CD4-positive, alpha-beta T cell treated with Interleukin-15 for 4 hours (primary cell): ENCODE results near the gene WDR90.

Experiments used
- DNase-seq: peaks from one replicate; pipeline ENCODE4 v3.0.0-alpha.2; 2020; ENCODE audit warnings: low spot score

Gene WDR90

GRCh38 chr16:626787-627453 lies 22.2 kb upstream of the WDR90 start:
- DNase-seq: no peak

DNA sequence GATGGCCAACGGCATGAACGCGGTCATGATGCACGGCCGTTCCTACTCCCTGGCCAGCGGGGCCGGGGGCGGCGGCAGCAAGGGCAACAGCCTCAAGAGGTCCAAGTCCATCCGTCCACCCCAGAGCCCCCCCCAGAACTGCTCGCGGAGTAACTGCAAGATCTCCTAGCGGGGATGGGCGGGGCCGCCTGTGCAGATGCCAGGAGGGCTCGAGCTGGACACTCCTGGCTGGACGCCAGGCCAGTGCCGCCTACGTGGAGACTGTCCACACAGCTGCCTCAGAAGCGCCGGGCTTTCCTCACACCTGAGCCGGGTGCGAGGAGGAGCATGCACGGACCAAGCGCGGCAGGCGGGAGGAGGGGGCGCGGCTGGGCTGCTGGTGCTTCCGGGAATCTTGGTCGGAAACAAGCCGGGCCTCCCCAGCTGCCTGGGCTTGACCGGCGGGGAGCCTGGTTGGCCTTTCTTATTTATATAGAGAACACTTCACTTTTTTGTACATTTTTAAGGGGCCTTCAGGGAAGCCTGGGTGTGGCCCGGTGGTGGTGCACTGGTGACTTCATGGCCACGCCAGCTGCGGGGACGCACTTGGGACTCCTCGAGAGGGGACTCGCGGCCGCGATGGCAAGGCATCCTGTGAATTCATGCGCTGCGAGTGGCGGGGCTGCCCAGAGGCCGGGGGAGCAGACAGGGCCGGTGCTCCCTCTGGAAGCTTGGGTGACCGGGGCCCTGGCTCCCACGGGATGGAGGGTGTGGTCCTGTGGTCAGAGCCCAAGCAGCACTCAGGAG lies 21.5 kb upstream of the WDR90 start:
- no peak for DNase-seq

- no peak for DNase-seq
Measured at GRCh38 chr16:628321-629061, 20.7 kb upstream of the WDR90 start.

DNA sequence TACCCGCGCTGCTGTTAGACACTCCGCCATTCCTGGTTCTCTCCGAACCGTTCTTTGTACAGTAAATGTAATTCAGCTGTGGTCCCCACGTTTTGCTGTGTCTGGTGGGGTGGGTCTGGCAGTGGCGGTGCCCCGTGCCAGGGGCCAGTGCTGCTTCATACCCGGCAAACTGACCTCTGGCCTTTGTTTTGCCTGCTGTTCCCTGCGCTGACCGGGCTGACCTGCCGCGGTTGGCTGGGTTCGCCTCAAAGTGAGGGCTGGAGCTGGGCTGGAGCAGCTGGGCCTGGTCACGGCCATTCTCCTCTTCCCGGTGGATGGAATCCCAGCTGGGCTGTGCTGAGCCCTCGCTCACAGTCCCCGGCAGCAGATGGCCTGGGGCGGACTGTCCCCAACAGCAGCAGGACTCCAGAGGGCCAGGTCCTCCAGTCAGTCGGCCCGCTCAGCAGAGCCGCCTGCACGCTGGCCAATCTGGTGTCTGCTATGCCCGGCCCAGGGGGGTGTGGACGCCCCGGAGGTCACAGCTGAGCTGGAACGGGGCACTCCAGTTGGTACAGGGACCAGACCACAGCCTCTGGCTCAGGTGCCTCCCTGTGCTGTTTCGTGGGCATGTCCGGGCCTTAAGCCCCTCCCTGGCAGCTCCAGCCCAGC lies 19.9 kb upstream of the WDR90 start:
- DNase-seq: no peak

DNA sequence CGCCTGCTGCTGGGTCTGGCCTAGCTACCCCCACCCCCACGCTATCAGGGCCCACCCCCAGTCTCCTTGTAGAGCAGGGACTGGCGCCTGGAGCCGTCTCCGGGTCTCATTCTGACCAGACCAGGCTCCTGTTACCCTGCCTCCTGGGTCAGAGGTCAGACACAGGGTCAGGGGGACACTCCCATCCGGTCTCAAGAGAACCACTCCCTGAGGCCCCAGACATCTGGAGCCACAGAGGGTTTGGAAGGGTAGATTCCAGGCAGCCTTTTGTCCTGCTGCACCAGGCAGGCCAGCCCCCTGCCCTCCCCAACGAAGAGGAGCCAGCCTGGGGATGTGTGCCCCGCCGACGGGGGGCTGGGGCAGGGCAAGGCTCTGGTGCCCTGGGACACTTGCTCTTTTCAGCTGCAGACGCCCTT lies 19.3 kb upstream of the WDR90 start:
- no peak for DNase-seq

- DNase-seq: no peak
Measured at GRCh38 chr16:630249-630814, 18.8 kb upstream of the WDR90 start.

DNA sequence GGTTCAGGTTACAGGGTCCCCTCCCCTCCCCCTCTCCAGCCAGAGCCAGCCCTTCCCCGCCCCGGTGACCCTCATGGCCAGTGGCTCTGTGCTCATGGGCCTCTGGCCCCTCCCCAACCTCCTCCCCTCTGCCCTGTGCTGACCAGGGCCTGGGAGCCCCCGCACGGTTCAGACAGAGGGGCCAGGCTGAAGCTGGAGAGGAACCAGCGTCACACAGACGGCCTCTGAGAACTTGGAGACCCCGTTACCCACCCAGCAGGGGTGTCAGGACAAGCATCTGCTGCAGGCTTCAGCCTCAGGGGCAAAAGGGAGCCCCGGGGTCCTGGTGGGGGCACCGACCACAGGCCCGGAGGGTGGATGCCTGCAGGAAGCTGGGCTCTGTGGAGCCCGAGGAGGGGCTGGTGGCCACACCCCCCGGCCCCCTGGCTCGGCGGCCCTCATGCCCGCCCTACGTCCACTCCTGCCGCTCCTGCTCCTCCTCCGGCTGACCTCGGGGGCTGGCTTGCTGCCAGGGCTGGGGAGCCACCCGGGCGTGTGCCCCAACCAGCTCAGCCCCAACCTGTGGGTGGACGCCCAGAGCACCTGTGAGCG lies 18.3 kb upstream of the WDR90 start, which contains the start of gene WFIKKN1:
TSS of gene WFIKKN1 (plus strand) at position 171 of the 591 bp plus-strand sequence. CDS start at position 440, 269 bp downstream.
- no peak for DNase-seq

DNA sequence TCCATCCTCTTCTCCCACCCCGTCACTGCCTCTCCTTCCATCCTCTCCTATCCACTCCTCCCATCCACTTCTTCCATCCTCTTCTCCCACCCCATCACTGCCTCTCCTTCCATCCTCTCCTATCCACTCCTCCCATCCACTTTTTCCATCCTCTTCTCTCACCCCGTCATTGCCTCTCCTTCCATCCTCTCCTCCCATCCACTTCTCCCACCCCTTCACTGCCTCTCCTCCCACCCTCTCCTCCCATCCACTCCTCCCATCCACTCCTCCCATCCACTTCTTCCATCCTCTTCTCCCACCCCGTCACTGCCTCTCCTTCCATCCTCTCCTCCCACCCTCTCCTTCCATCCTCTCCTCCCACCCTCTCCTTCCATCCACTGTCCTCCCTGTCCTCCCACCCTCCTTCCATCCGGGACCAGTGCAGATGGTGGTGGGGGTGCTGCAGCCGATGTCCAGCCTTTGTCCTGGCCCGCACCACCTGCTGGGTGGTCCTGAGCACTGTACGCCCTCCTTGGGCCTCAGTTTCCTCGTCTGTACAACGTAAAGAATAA lies 17.3 kb upstream of the WDR90 start:
- no peak for DNase-seq

GRCh38 chr16:632486-633335 lies 16.5 kb upstream of the WDR90 start:
- no peak for DNase-seq

- no peak for DNase-seq
Measured at GRCh38 chr16:633336-634050, 15.7 kb upstream of the WDR90 start.

- DNase-seq: no peak
Measured at GRCh38 chr16:634051-634670, 15.0 kb upstream of the WDR90 start.

GRCh38 chr16:634996-635395 lies 14.2 kb upstream of the WDR90 start:
- no peak for DNase-seq

DNA sequence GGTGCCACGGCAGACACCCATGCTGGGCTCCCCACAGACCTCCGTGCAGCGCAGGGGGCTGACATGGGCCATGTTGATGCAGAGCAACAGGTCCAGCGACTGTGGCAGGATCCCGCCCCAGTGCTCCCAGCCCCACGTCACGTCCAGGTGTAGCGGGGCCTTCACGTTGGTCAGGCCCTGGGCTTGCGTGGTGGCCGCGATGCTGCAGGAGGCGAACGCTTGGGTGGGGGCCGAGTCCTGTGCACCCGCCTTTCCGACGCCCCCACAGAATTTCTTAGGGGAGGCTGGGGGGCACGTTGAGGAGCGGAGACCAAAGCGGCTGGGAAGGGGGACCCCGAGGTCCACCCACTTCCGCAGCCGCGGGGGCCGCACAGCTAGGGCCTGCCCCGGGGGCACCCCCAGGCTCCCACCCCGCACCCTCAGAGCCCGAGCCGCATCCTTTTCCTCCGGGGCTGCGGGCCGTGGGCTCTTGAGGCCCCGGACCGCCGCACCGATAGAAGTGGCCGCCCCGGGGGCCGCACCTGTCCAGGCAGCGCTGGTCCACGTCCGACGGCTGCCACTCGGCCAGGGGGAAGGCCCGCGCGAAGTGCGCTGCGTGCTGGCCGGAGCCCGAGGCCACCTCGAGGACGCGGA lies 13.5 kb upstream of the WDR90 start:
- no peak for DNase-seq

DNA sequence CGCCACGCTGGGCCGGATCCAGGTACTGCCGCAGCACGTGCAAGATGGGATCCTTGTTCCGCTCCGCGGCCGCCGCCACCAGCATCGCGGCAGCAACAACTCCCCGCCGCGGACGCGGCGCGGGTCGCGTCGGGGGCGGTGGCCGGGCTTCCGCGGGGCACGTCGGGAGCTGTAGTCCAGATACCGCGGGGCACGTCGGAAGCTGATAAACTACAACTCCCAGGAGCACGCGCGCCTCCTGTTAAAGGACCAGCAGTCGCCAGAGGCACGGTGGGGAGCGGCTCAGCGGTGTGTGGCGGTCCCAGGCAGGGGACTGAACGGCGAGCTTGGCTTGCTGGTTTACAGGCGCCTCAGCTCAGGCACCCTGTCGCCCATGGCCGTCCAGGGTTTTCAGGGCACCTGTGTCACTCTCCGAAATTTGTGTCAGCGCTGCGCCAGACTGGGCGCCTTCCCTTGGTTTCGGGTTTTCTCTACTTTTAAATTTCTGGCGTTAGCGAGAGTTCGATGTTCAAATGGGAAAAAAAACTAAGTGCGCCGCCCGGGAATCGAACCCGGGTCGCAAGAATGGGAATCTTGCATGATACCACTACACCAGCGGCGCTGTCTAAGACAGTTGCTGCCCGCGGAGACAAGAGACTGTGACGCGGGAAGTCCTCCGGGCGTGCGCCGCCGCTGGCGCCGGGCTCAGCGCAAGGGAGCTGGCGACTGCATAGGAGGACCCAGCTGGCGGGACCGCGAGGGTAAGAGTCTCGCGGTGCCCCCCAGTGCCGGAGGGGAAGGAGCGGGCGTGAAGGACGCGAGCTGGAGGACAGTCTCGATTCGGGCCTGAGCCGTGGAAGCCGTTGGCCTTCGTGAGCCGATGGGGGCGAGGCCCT lies 12.7 kb upstream of the WDR90 start, which contains the start of gene METTL26:
TSS of gene METTL26 (minus strand) at position 100 of the 875 bp plus-strand sequence. CDS start at position 85, 15 bp downstream.
- DNase-seq: peak; percentile 93

DNA sequence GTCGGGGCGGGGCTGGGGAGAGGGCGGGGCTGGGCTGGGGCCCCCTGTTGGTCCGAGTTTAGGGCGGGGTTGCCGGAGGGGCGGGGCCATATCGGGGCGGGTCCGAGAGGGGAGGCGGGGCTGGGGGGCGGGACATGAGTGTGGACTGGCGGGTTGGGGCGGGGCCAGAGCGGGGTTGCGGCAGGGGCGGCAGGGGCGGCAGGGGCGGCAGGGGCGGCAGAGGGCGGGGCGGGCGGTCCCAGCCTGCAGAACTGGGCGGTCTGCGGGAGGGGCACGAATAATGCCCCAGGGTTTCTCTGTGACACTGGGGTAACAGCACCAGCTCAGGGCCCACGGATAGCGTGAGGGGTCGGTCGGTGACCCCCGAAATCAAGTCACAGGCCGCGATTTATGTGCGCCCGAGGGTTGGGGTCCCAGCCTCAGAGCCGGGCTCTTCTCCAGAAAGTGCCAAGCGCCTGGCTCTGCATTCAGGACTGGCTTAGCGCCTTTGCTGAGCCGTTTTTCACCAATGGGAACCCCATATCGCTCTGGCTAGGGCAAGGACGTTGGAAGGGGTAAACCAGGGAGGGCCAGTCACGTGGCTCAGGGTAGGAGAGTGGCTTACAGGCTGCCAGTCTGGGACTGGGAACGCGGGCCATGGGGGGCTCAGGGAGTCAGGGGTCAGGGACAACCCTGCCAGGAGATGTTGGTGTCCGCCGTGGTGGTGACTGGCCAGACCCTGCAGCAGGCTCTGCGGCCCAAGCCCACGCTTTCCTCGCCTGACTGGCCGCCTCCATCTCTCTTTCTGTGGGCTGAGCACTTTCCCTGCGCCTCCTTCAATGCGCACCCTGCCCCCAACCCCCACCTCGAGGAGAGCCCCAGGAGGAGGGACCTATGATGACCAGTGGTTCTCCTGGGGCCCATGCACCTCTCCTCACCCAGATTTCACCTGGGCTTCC lies 11.8 kb upstream of the WDR90 start:
- peak; percentile 88 for DNase-seq

GRCh38 chr16:638034-638543 lies 11.1 kb upstream of the WDR90 start:
- DNase-seq: no peak
